Heart right ventricle (tissue), 16 donors: ENCODE measurements around the gene PHACTR2. TPM values are rescaled to one million over a fixed set of nuclear protein-coding genes. Genes with fewer than 3 reads are reported as not detected.
"Not testable (repeated sequence)": the region's sequence is repeated elsewhere in the genome, so short reads cannot be mapped to it uniquely, and the experiment has no call there.

Source experiments
- ATAC-seq, 8 donors: fragments of 200-7000 bp; cut with Tn5 transposase; one replicate each; pipeline ENCODE4 v1.9.1; 2020; ENCODE audit warnings: mild to moderate bottlenecking in 8 of 8, moderate library complexity in 8 of 8, moderate number of reproducible peaks in 1 of 8
- DNase-seq, 2 donors: peaks; one replicate each; pipeline ENCODE4 v3.0.0-alpha.2; 2020
- H3K27ac ChIP-seq, 10 donors: fragments of 200-600 bp; sonication (generic) in 2 of 10; one replicate each; pipeline versions ENCODE4 v1.5.0 to v1.8.0; 2020 to 2022; ENCODE audit warnings: mild to moderate bottlenecking in 3 of 10
- H3K27me3 ChIP-seq, 7 donors: fragments of 200-600 bp; one replicate each; pipeline ENCODE4 v1.8.0; 2021 to 2022; ENCODE audit warnings: mild to moderate bottlenecking in 2 of 7
- H3K36me3 ChIP-seq, 9 donors: fragments of 200-600 bp; sonication (generic) in 1 of 9; one replicate each; pipeline versions ENCODE4 v1.5.0 to v1.8.0; 2020 to 2022; ENCODE audit warnings: mild to moderate bottlenecking in 2 of 9
- H3K4me1 ChIP-seq, 9 donors: fragments of 200-600 bp; sonication (generic) in 1 of 9; one replicate each; pipeline versions ENCODE4 v1.5.0 to v1.8.0; 2020 to 2022; ENCODE audit warnings: mild to moderate bottlenecking in 4 of 9
- H3K4me3 ChIP-seq, 10 donors: fragments of 200-600 bp; sonication (generic) in 2 of 10; one replicate each; pipeline versions ENCODE4 v1.5.0 to v1.8.0; 2020 to 2022; ENCODE audit warnings: mild to moderate bottlenecking in 7 of 10, moderate library complexity in 2 of 10
- H3K9me3 ChIP-seq, 11 donors: fragments of 200-600 bp in 10 of 11; sonication (generic) in 2 of 11; one replicate each; pipeline versions ENCODE4 v1.5.0 to v1.8.0; 2013 to 2022; ENCODE audit warnings: mild to moderate bottlenecking in 2 of 11, control low read depth in 1 of 11, moderate library complexity in 1 of 11
- WGBS, 2 donors: extraction: QIAGEN DNeasy Blood & Tissue Kit; methylation state at CpG; one replicate each; pipeline ENCODE4 v1.1.7; 2013; ENCODE audit warnings: inconsistent platforms in 1 of 2; 5-methylcytosine and 5-hydroxymethylcytosine counted together
- intact Hi-C, 10 donors: fragments of 100-400 bp; cut with DNase I; formaldehyde crosslinking; loops; one replicate each; pipeline versions ENCODE4 v1.11.1 to v1.14.2; 2022
- polyA plus RNA-seq, 2 donors: library from polyadenylated mRNA; stranded (reverse); fragments of 200-250 nt; gene quantifications; one replicate each; pipeline ENCODE4 v1.2.3, GENCODE V29; 2013
- total RNA-seq, 10 donors: library from RNA; stranded (reverse); fragmentation: NEBNext Ultra II Directional in 3 of 10; extraction: Animal tissue kit (Norgen Biotek cat#: 25700) in 3 of 10; gene quantifications; one replicate each; pipeline versions ENCODE4 v1.2.1 to v1.2.4, GENCODE V29; 2021 to 2023
- TF ChIP-seq, protein P1 (sequence below), 9 donors: fragments of 200-600 bp; sonication (generic) in 2 of 9; IDR thresholded peaks; one replicate each; pipeline versions ENCODE4 v1.5.0 to v1.8.0; 2021 to 2022; ENCODE audit warnings: antibody characterized with exemption in 9 of 9, mild to moderate bottlenecking in 5 of 9, moderate library complexity in 1 of 9
- donor health status: Arrhythmogenic right ventricular cardiomyopathy.
- donor health status: ischemic (EF 13 %, LVEDD 7.1; RV severe dilation, severe dysfunction).
- donor health status: healthy with polysubstance abuse.
- donor health status: DM: no; HTN: yes; CAD: no.
- donor health status: DM: no; HTN: no; CAD: no.
- donor health status: ischemic (EF 25% LVEDD 6.9; RV normal size, moderate dysfunction).
- donor health status: ischemic (EF 25% LVEDD 5.7; RV mildly dilated, moderate dysfunction).
- donor health status: healthy.
- donor health status: DM: yes; HTN: yes; CAD: no.
- donor health status: Ischemic cardiomyopathy.
- donor health status: ischemic (EF 35%, LVEDD 5.7; RV mildly dilated, moderate dysfunction).
- donor health status: nonischemic (EF 11% LVEDD 7.7; RV severe dilation, severe dysfunction).
- donor health status: DM: yes; HTN: yes; CAD: no.
- donor health status: PGD.
- donor health status: ischemic (EF 29% LVEDD 5.4; RV normal size, mild dysfunction).
- donor health status: nonischemic (EF 23%, LVEDD 6.1; RV moderate dilation, normal function).

Gene PHACTR2
- total and polyA plus RNA-seq, 12 donors, result 6.5 to 96.3 (median 70.2) TPM

DNA sequence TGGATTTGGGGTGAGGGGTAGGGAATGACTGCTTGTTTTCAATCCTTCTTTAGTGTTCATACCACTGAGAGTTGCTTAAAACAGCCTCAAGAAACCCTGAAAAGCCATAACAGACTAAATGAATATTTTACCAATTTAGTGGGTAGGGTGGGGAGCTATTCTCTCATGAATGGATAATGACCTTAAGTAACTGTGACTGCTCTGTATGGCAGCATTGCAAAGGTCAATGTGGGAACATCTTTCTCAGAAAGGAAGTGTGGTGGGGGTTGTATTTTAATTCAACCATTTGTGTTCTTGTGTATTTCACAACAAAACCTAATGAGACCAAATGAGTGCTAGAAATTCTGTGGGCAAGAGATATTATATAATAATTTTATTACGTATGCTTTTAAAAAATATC lies 55.7 kb downstream of the PHACTR2 start:
- H3K4me3 ChIP-seq, result no peak overlapping the region
- intact Hi-C loops, result loop anchor here in 3 of 10 donors (5.0 to 10.0 kb wide), 5 partner anchors 36 to 139 kb away; partner anchors contain the start of gene PHACTR2 (in 1 of the 3)
- H3K36me3 ChIP-seq, result no peaks in the 10 kb centered on the region
- peak overlapping the region in 4 of 10 donors; percentile 24 to 65 (median 46) for H3K27ac ChIP-seq
- DNase-seq, result no peak
- no peak for ATAC-seq
- peaks cover 0 to 4% (median 0%) of the 10 kb centered on the region in 11 donors for H3K9me3 ChIP-seq
- no peaks in the 10 kb centered on the region for H3K27me3 ChIP-seq
- TF ChIP-seq, protein P1, sequence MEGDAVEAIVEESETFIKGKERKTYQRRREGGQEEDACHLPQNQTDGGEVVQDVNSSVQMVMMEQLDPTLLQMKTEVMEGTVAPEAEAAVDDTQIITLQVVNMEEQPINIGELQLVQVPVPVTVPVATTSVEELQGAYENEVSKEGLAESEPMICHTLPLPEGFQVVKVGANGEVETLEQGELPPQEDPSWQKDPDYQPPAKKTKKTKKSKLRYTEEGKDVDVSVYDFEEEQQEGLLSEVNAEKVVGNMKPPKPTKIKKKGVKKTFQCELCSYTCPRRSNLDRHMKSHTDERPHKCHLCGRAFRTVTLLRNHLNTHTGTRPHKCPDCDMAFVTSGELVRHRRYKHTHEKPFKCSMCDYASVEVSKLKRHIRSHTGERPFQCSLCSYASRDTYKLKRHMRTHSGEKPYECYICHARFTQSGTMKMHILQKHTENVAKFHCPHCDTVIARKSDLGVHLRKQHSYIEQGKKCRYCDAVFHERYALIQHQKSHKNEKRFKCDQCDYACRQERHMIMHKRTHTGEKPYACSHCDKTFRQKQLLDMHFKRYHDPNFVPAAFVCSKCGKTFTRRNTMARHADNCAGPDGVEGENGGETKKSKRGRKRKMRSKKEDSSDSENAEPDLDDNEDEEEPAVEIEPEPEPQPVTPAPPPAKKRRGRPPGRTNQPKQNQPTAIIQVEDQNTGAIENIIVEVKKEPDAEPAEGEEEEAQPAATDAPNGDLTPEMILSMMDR (IDR thresholded peaks at IDR 0.05), result no peak
- peaks cover 0 to 72% (median 41%) of the 10 kb centered on the region in 9 donors for H3K4me1 ChIP-seq
- WGBS, 2 donors, result 83 to 98% methylated on average over 1 of the region's 1 CpG

DNA sequence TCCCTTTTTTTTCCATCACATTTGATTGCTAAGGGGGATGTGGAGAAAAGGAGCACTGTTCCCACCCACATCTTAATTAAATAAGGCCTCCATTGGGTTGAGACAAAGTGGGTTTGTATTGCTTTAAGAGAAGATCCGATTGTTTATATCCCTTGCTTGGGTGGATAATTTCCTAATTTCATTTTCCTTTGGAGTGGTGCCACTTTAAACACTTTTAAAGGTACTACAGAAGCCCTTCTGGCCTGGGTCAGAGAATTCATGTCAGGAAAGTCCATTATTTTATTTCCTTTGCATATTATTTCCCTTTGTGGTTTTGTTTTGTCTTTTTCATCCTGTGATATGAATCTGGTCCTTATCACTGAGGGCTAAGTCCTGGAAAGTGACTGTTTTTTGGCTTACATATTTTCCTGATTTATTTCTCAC lies 56.9 kb downstream of the PHACTR2 start:
- 31 to 40% methylated on average over 1 of the region's 1 CpG for WGBS, 2 donors
- DNase-seq, result no peak
- H3K9me3 ChIP-seq, result no peaks in the 10 kb centered on the region
- H3K27ac ChIP-seq, result peak overlapping the region in 6 of 10 donors; percentile 2 to 65 (median 26)
- no peaks in the 10 kb centered on the region for H3K27me3 ChIP-seq
- intact Hi-C loops, result loop anchor here in 4 of 10 donors (5.0 to 10.0 kb wide), 5 partner anchors 37 to 140 kb away; partner anchors contain the start of gene PHACTR2 (in 1 of the 4)
- peaks cover 0 to 81% (median 41%) of the 10 kb centered on the region in 9 donors for H3K4me1 ChIP-seq
- TF ChIP-seq, protein P1 (IDR thresholded peaks at IDR 0.05), result no peak
- peak in 7 of 8 donors; percentile 37 to 86 (median 68) for ATAC-seq
- no peaks in the 10 kb centered on the region for H3K36me3 ChIP-seq
- H3K4me3 ChIP-seq, result peak overlapping the region in 1 of 10 donors; percentile 14

DNA sequence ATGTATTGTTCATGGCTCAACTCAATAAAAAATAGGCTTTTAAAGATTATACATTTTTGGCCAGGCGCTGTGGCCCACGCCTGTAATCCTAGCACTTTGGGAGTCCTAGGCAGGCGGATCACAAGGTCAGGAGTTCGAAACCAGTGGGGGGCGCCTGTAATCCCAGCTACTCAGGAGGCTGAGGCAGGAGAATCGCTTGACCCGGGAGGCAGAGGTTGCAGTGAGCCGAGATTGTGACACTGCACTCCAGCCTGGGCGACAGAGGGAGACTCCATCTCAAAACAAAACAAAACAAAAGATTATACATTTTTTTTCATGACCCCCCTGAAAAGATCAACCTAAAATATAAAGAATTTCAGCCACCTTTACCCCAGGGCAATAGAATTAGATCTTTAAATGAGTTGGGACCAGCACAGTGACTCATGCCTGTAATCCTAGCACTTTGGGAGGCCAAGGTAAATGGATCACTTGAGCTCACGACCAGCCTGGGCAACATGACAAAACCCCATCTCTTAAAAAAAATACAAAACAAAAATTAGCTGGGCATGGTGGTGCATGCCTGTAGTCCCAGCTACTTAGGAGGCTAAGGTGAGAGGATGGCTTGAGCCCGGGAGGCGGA lies 60.4 kb downstream of the PHACTR2 start:
- H3K27me3 ChIP-seq, H3K36me3 ChIP-seq, H3K4me3 ChIP-seq, ATAC-seq, H3K9me3 ChIP-seq, DNase-seq: not testable (repeated sequence)
- intact Hi-C loops, result loop anchor here in 3 of 10 donors (2.0 to 10.0 kb wide), 3 partner anchors 46 to 143 kb away; no protein-coding TSS in a partner anchor
- H3K4me1 ChIP-seq, result peaks cover 4 to 95% (median 55%) of the 10 kb centered on the region in 9 donors
- 93 to 96% methylated on average over 12 of the region's 12 CpGs for WGBS, 2 donors
- peak overlapping the region in 6 of 10 donors; percentile 43 to 85 (median 64) for H3K27ac ChIP-seq

DNA sequence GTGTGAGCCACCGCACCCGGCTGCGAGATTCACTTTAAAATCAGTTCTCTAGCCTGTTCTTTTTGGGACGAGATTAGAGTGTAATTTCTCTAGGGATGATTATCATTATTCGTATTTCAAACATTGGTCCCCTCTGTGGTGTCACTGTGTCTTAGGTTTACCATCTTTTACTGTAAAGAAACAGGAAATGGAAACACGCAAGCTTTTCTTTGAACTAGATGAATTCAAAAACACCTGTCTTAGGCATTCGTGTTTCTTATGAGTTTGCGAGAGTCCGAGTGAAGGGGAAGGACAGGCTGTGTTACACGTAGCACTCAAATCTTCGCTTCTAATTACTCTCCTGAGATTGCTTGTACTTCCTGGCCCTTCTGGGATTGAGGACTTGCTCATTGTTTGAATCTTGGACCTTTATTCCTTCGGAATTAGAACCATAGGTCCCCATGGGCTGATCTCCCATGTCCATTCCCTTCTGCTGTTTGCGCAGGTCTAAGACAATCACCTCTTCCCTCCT lies 61.6 kb downstream of the PHACTR2 start:
- peaks cover 4 to 95% (median 55%) of the 10 kb centered on the region in 9 donors for H3K4me1 ChIP-seq
- no peaks in the 10 kb centered on the region for H3K27me3 ChIP-seq
- peak overlapping the region in 2 of 10 donors; percentile 5 to 15 for H3K4me3 ChIP-seq
- WGBS, 2 donors, result 71 to 73% methylated on average over 13 of the region's 13 CpGs
- no peak for DNase-seq
- H3K9me3 ChIP-seq, result no peaks in the 10 kb centered on the region
- peak overlapping the region; percentile 22 to 85 (median 60) for H3K27ac ChIP-seq
- TF ChIP-seq, protein P1 (IDR thresholded peaks at IDR 0.05), result no peak
- intact Hi-C loops, result loop anchor here in 3 of 10 donors (2.0 to 10.0 kb wide), 3 partner anchors 47 to 145 kb away; no protein-coding TSS in a partner anchor
- H3K36me3 ChIP-seq, result no peaks in the 10 kb centered on the region
- peak in 6 of 8 donors; percentile 16 to 68 (median 49) for ATAC-seq
